GM12878 (cell line): ENCODE results near the gene PTK6. TPM values are rescaled to one million over a fixed set of nuclear protein-coding genes. Genes with fewer than 3 reads are reported as not detected.

Source experiments
- ATAC-seq: fragments of 200-7000 bp; cut with Tn5 transposase; 3 replicates; pipeline ENCODE4 v1.9.1; 2020; ENCODE audit warnings: mild to moderate bottlenecking, moderate library complexity
- BruUV-seq: library from RNA; stranded (reverse); fragments of 400-500 nt; replicated peaks from 2 replicates; lab custom pipeline; 2021; lab: Mats Ljungman, UMichigan
- CTCF ChIA-PET: fragments of 300-600 bp; sonication (Branson Sonifier 250); formaldehyde crosslinking; extraction: SDS; loops from one replicate; lab custom pipeline; 2021; ENCODE audit warnings: inconsistent platforms; lab: Yijun Ruan, JAX
- POLR2A ChIA-PET: fragments of 350-600 bp; formaldehyde crosslinking; extraction: SDS; loops from one replicate; lab custom pipeline; 2021; ENCODE audit warnings: inconsistent platforms; lab: Charles Lee
- RAD21 ChIA-PET: fragments of 300-600 bp; sonication (Branson Sonifier 250); formaldehyde crosslinking; loops from one replicate; lab custom pipeline; 2023; ENCODE audit warnings: antibody characterized with exemption; ENCODE audit not compliant: unreplicated experiment; lab: Charles Lee
- SMC1A ChIA-PET: fragments of 300-600 bp; sonication (Branson Sonifier 250); formaldehyde crosslinking; loops from one replicate; lab custom pipeline; 2023; ENCODE audit not compliant: unreplicated experiment, uncharacterized antibody; lab: Charles Lee
- DNase-seq: peaks from one replicate; pipeline ENCODE4 v3.0.0-alpha.2; 2011; ENCODE audit warnings: low read depth, low spot score
- FAIRE-seq: peaks from 3 replicates; lab custom pipeline; 2011; peaks lifted over from hg19 to GRCh38; lab: Jason Lieb, UNC
- H2AFZ ChIP-seq: 2 replicates; pipeline ENCODE4 v1.6.0; 2011; ENCODE audit warnings: low read depth, low read length, control low read depth; ENCODE audit not compliant: control insufficient read depth
- H3K27ac ChIP-seq: 2 replicates; pipeline ENCODE4 v1.5.1; 2011; ENCODE audit warnings: control low read depth; ENCODE audit not compliant: control insufficient read depth, insufficient read depth
- H3K27me3 ChIP-seq, 2 experiments: replicated peaks in 1 of 2; 2 replicates each; pipeline versions ENCODE4 v1.6.0 to v1.6.1; 2011; ENCODE audit warnings: low read length in 1 of 2; ENCODE audit not compliant: control insufficient read depth in 2 of 2, insufficient read depth in 2 of 2
- H3K36me3 ChIP-seq, 2 experiments: 2 replicates each; pipeline ENCODE4 v1.5.1; 2011; ENCODE audit warnings: low read length in 1 of 2; ENCODE audit not compliant: control insufficient read depth in 2 of 2, insufficient read depth in 2 of 2
- H3K4me1 ChIP-seq: 2 replicates; pipeline ENCODE4 v1.6.1; 2011; ENCODE audit warnings: mild to moderate bottlenecking, low read length, moderate library complexity, mixed read lengths; ENCODE audit not compliant: control insufficient read depth, insufficient read depth
- H3K4me2 ChIP-seq: 2 replicates; pipeline ENCODE4 v1.6.0; 2011; ENCODE audit warnings: control low read depth; ENCODE audit not compliant: control insufficient read depth, insufficient read depth
- H3K4me3 ChIP-seq: fragments of 200-600 bp; sonication (generic); 2 replicates; pipeline ENCODE4 v1.5.1; 2016
- H3K79me2 ChIP-seq: 2 replicates; pipeline ENCODE4 v1.6.0; 2011; ENCODE audit warnings: low read length; ENCODE audit not compliant: control insufficient read depth, insufficient read depth
- H3K9ac ChIP-seq: 2 replicates; pipeline ENCODE4 v1.8.0; 2011; ENCODE audit warnings: low read length, control low read depth, mixed read lengths; ENCODE audit not compliant: control insufficient read depth, insufficient read depth
- H3K9me3 ChIP-seq: replicated peaks from 3 replicates; pipeline ENCODE4 v1.5.1; 2011; ENCODE audit warnings: mild to moderate bottlenecking, low read length; ENCODE audit not compliant: control insufficient read depth, insufficient read depth
- H4K20me1 ChIP-seq: 2 replicates; pipeline ENCODE4 v1.6.0; 2011; ENCODE audit not compliant: control insufficient read depth, insufficient read depth
- CBFB ChIP-seq: IDR thresholded peaks from 2 replicates; pipeline ENCODE4 v1.6.1; 2016; ENCODE audit warnings: antibody characterized with exemption, low read depth
- ESRRA ChIP-seq: IDR thresholded peaks from 2 replicates; pipeline ENCODE4 v1.6.1; 2012; ENCODE audit warnings: mild to moderate bottlenecking, low read length, improper control_type of control experiment
- HDAC2 ChIP-seq: fragments of 200-600 bp; sonication (generic); IDR thresholded peaks from 2 replicates; pipeline ENCODE4 v1.6.1; 2017
- NR2C2 ChIP-seq: IDR thresholded peaks from 2 replicates; pipeline ENCODE4 v1.6.1; 2011; ENCODE audit warnings: borderline replicate concordance, low read depth; ENCODE audit not compliant: control insufficient read depth, insufficient read length
- POLR2A ChIP-seq: IDR thresholded peaks from 2 replicates; pipeline ENCODE4 v1.6.1; 2011; ENCODE audit warnings: low read depth, mild to moderate bottlenecking, low read length
- POLR2AphosphoS5 ChIP-seq: IDR thresholded peaks from 2 replicates; pipeline ENCODE4 v1.6.1; 2011; ENCODE audit warnings: mild to moderate bottlenecking, low read length, inconsistent platforms
- RBBP5 ChIP-seq: fragments of 200-600 bp; sonication (generic); conservative IDR thresholded peaks from 2 replicates; pipeline ENCODE4 v1.6.1; 2016
- SIN3A ChIP-seq: IDR thresholded peaks from 2 replicates; pipeline ENCODE4 v1.6.1; 2012; ENCODE audit warnings: low read depth, low read length, improper control_type of control experiment
- SRF ChIP-seq, 2 experiments: IDR thresholded peaks; 2 replicates each; pipeline ENCODE4 v1.6.1; 2011; ENCODE audit warnings: low read depth in 2 of 2, low read length in 2 of 2, mild to moderate bottlenecking in 1 of 2, moderate library complexity in 1 of 2
- STAT1 ChIP-seq: fragments of 450-650 bp; conservative IDR thresholded peaks from 2 replicates; pipeline ENCODE4 v1.6.1; 2014; ENCODE audit warnings: antibody characterized with exemption, mild to moderate bottlenecking
- ZNF24 ChIP-seq: fragments of 450-650 bp; IDR thresholded peaks from 2 replicates; pipeline ENCODE4 v1.6.1; 2017; ENCODE audit warnings: antibody characterized with exemption, mild to moderate bottlenecking
- ZNF622 ChIP-seq: fragments of 450-650 bp; IDR thresholded peaks from 2 replicates; pipeline ENCODE4 v1.6.1; 2017; ENCODE audit warnings: mild to moderate bottlenecking, inconsistent platforms
- WGBS: methylation state at CpG from one replicate; pipeline ENCODE4 v1.1.6; 2016; ENCODE audit warnings: low lambda C conversion rate; ENCODE audit not compliant: insufficient replicate concordance, insufficient coverage; ENCODE audit errors: missing lambda C conversion rate; 5-methylcytosine and 5-hydroxymethylcytosine counted together
- in situ Hi-C: fragments of 300-500 bp; cut with MboI; formaldehyde crosslinking; loops from 9 replicates; pipeline ENCODE4 v1.14.3; 2018; ENCODE audit warnings: mixed read lengths
- intact Hi-C: fragments of 100-400 bp; cut with micrococcal nuclease; formaldehyde crosslinking; loops from one replicate; pipeline ENCODE4 v1.14.2; 2022; ENCODE audit not compliant: unreplicated experiment
- polyA plus RNA-seq, 11 experiments: library from polyadenylated mRNA; depleted of rRNA in 4 of 11; unstranded in 6 of 11; stranded (reverse) in 5 of 11; fragments of >200 nt; fragmentation: Nextera tagmentation in 4 of 11; fragmentation: Illumina TruSeq in 1 of 11; extraction: Ambion mirVana in 4 of 11; extraction: Trizol in 1 of 11; gene quantifications; 1 replicate in 1 of 11; 2 replicates in 10 of 11; pipeline versions ENCODE4 v1.2.1 to v1.2.3, GENCODE V29; 2011 to 2016; ENCODE audit warnings: inconsistent platforms in 2 of 11, missing spikeins in 2 of 11, low read depth in 1 of 11
- total RNA-seq, 4 experiments: library from RNA; depleted of rRNA in 3 of 4; stranded (reverse); fragments of >200 nt in 3 of 4; fragmentation: Illumina TruSeq in 1 of 4; extraction: Trizol in 1 of 4; gene quantifications; 2 replicates each; pipeline versions ENCODE4 v1.2.1 to v1.2.3, GENCODE V29; 2013 to 2021
- TF ChIP-seq, protein P1 (sequence below): fragments of 450-650 bp; IDR thresholded peaks from 2 replicates; pipeline ENCODE4 v1.6.1; 2017; ENCODE audit warnings: mild to moderate bottlenecking

The PTK6 gene
- total and polyA plus RNA-seq, 10 of the 15 experiments (the other 5 are each of a cell fraction or from before 2014, with no cell fraction given): 0.02 to 0.21 (median 0.09) TPM; not detected in 3

DNA sequence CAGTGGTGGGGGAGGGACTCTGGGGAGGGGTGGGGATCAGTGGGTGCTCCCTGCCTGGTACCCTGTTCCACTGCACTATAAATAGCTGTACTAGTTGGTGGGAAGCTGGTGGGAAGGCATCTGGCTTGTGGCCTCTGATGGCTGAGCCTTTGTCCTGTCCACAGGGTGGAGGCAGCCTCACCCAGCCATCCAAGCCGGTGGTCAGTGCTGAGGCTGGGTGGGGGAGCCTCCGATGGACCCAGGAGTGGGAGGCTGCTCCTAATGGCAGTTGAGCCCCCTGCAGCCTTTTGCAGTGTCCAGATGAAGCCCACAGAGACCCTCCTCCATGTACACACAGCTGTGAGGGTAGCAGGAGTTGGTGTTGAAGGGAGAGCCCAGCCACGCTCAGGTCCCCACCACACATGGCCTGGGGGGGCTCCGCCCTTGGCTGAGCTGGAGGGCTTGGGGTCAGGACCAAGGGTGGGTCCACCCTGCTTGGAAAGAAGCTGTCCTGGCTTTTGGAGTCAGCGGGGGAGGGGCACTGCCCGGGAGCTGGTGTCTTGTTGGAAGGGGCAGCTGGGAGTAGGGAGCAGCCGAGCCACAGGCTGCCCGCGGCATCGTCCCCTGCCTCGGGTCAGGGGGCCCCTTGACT lies 14.1 kb downstream of the PTK6 start:
- TF ChIP-seq, protein P1, sequence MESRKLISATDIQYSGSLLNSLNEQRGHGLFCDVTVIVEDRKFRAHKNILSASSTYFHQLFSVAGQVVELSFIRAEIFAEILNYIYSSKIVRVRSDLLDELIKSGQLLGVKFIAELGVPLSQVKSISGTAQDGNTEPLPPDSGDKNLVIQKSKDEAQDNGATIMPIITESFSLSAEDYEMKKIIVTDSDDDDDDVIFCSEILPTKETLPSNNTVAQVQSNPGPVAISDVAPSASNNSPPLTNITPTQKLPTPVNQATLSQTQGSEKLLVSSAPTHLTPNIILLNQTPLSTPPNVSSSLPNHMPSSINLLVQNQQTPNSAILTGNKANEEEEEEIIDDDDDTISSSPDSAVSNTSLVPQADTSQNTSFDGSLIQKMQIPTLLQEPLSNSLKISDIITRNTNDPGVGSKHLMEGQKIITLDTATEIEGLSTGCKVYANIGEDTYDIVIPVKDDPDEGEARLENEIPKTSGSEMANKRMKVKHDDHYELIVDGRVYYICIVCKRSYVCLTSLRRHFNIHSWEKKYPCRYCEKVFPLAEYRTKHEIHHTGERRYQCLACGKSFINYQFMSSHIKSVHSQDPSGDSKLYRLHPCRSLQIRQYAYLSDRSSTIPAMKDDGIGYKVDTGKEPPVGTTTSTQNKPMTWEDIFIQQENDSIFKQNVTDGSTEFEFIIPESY: no peak
- TF ChIP-seq ZNF24 (no peak), HDAC2 (no peak), POLR2A (peak; percentile 45), RBBP5 (no peak), NR2C2 (no peak), ZNF622 (no peak), SRF (IDR thresholded peaks at IDR 0.05; ENCODE audit: low read depth in 2 of 2, low read length in 2 of 2) (no peak), STAT1 (no peak), ESRRA (no peak), CBFB (no peak), SIN3A (no peak), POLR2AphosphoS5 (peak; percentile 47; the same call in 1 of the 2 replicates)
- no peak overlapping the region for H2AFZ ChIP-seq
- peaks cover 8% of the 10 kb centered on the region for H3K79me2 ChIP-seq
- FAIRE-seq (no peak), DNase-seq (no peak), ATAC-seq (no peak)
- H3K4me1 ChIP-seq: peaks cover 4% of the 10 kb centered on the region
- peaks cover 0 to 2% of the 10 kb centered on the region in 2 experiments; a peak in 1 of 4 replicates for H3K36me3 ChIP-seq
- H3K4me2 ChIP-seq: no peak overlapping the region
- in situ Hi-C loops (no loop called here), intact Hi-C loops (no loop called here)
- no peak overlapping the region for H3K27ac ChIP-seq
- no peaks in the 10 kb centered on the region for H3K27me3 ChIP-seq
- no peak overlapping the region for H3K4me3 ChIP-seq
- no TSS peak for BruUV-seq
- WGBS: 97% methylated on average over 11 of the region's 11 CpGs
- RAD21 ChIA-PET: interaction anchor here (1.2 kb wide), 1 partner anchor 15 kb away, joined by 3 read pairs; no protein-coding TSS in a partner anchor
- H3K9ac ChIP-seq: no peak overlapping the region
- CTCF ChIA-PET: interaction anchor here (0.8 to 2.1 kb wide), 2 partner anchors 15 to 26 kb away, joined by 3 to 10 read pairs; partner anchors contain the start of gene PTK6
- POLR2A ChIA-PET: interaction anchor here (3.8 kb wide), 1 partner anchor 14 kb away, joined by 33 read pairs; the partner anchor contains the start of gene PTK6
- H3K9me3 ChIP-seq: peaks cover 4% of the 10 kb centered on the region; the same call in 2 of the 3 replicates
- H4K20me1 ChIP-seq: no peaks in the 10 kb centered on the region
- SMC1A ChIA-PET: no interaction called here
